GM19023 (cell line): ENCODE results near the gene ZNF784.

Experiments
- ATAC-seq: cut with Tn5 transposase; IDR thresholded peaks from one replicate; pipeline ENCODE4 v1.9.1; 2021; ENCODE audit warnings: mild to moderate bottlenecking, moderate library complexity; ENCODE audit not compliant: unreplicated experiment

Gene ZNF784, protein sequence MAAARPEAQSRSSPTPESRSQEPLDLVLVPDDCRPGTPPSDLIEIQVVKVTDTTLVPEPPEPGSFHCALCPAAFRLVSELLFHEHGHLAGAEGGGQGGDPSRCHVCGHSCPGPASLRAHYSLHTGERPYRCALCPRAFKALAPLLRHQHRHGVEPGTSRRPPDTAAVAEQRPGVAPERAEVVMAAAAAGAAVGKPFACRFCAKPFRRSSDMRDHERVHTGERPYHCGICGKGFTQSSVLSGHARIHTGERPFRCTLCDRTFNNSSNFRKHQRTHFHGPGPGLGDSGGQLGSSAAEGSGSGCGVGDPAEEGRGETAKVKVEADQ

DNA sequence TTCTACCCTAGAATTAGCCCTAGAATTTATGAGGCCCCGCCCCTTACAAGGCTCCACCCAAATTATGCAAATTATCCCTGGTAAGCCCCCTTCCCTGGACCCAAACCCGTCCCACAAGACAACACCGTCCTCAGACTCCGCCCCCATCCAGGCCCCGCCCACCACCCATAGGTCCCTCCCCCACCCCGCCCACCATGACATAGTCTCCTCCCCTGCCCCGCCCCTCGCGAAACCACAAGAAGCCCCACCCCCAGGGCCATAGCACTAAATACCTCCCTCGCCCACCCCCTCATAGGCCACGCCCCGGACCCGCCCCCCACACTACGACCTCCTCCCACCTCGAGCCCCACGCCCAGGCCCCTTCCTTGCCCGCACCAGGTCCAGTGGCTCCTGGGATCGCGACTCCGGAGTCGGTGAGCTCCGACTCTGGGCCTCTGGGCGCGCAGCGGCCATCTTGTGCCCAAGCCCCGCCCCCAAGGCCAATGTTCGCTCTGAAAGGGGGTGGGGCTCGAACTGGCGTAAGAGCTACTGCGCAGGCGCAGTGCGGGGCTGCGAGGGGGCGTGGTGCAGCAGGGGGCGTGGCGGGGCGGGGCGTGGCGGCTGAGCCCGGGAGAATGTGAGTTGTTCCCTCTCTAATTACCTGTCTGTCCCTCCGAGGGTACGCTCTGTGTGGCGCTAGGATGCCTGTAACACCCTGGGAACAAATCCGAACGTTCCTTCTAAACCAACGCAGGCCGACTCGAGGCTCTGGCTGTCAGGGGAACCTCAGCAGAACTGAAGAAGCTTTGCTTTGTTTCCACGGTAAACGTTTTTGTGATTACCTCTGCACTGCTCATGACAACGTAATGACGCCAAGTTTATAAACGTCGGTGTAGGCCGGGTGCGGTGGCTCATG is at the start of gene ZNF784:
TSS of gene ZNF784 (minus strand) at position 458 of the 895 bp plus-strand sequence. CDS start at position 453, 5 bp downstream.
- peak; percentile 70 for ATAC-seq

DNA sequence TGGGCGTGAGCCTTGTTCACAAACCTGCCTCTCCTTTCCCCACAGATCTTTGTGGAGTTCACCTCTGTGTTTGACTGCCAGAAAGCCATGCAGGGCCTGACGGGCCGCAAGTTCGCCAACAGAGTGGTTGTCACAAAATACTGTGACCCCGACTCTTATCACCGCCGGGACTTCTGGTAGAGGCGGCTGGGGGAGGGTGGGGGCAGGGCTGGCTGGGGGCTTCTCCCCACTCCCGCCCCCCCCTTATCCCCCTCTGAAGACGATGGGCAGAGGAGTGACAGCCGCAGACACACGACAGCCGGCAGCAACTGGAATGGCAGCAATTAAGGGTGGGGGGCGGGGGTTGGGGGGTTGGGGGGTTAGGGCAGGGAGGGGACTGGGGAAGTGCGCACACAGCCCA is 49.5 kb upstream of the ZNF784 start:
- ATAC-seq: no peak

DNA sequence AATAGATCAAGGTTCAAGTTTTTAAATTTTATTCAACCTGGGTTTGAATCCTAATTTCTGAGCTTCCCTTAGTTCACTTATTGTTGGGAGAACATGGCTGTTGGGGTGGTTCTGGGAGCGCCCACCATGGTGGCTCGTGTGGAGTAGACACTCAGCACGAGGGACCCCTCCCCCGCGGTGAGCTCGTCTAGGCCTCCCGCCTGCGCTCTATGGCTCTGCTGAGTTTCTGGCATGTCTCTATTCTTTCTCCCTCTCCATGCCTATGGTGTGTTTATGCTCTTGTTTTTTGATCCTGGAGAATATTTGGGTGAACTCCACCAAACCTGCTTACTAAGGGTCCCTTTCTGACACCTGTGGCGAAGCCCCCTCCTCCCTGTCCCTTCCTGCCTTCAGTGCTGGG is 49.1 kb upstream of the ZNF784 start:
- ATAC-seq: no peak

DNA sequence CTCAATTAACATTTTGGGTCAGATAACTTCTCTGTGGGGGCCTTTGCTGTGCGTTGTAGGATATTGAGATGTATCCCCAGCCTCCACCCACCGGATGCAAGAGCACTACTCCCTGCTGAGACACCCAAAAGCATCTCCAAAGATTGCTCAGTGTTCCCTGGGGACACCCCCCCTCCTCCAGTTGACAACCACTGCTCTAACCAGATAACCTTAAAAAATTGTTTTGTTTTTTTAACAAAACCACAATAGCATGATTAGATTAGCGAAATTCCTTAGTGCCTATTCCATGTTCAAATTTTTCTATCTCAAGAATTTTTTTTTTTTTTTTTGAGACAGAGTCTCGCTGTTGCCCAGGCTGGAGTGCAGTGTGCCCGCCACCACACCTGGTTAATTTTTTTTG is 48.1 kb upstream of the ZNF784 start:
- no peak for ATAC-seq

DNA sequence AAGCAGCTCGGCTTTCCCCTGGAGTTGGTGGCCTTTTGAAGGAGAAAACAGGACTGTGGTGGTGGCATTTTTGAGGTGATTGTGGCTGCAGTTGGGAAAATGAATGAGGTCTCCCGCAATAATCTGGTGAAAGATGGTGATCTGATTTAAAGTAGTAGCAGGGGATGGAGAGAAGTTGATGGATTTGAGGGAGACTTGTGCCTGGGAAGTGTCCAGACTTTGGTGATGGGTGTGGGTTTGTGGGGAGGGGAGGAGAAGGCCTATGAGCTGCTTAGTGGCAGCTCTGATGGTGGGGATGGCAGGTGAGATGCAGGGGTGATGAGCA is 46.6 kb upstream of the ZNF784 start:
- no peak for ATAC-seq

DNA sequence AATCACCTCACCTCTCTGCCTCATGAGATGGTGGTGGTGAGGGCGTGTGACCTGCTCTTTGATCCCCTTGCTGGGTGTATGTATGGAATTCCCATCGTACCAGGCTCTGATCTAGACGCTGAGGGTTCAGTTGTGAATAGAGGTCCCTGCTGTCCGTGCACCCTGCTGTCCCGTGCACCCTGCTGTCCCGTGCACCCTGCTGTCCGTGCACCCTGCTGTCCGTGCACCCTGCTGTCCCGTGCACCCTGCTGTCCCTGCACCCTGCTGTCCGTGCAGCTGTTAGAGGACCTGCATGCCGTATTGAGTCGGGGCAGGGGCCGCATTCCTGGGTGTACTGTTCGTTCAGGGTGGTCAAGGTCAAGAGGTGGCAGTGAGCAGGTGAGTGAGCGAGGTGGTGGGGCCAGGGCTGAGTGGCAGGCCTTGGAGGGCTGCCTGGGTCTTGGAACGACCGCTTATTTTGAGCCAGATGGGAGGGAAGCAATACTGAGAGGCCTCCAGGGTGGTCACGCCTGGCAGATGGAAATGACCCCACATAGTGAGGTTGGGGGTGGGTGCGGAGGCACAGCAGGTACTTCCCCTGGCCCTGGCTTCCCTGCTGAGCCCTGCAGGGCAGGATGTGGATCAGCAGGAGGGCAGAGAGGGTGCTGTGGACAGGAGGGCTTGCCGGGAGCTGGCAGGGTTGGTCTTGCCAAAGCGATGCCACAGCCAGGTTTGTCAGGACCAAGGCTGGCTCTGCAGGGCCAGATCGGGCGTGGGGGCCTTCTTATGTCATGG is 46.1 kb upstream of the ZNF784 start:
- no peak for ATAC-seq

DNA sequence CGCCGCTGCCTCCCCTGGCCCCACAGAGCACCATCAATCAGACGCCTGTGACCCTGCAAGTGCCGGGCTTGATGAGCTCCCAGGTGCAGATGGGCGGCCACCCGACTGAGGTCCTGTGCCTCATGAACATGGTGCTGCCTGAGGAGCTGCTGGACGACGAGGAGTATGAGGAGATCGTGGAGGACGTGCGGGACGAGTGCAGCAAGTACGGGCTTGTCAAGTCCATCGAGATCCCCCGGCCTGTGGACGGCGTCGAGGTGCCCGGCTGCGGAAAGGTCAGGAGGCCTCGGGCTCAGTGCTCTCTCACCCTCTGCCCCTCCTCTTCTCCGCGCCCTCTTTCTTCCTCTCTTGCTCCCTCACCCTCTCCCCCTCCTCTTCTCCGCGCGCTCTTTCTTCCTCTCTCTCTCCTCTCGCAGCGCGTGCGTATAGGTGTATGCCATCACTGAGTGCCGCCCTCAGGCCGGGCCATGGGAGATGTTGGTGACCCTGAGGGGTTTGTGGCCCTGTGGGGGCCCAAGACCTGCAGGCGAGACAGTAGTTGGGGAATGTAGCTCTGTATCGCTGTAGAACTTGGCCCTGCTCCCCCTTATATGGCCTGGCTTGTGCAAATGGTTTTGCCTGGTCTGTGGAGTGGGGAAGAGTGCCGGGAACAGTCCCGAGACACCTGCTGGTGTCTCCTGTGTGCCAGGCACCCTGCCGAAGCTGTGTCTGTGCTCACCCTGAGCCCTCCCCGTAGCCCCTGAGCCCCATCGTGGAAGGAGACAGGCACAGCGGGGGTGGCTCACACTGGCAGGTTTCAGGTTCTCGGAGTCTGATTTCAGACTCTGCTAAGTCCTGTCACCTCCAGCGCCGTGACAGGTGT is 45.3 kb upstream of the ZNF784 start:
- no peak for ATAC-seq

DNA sequence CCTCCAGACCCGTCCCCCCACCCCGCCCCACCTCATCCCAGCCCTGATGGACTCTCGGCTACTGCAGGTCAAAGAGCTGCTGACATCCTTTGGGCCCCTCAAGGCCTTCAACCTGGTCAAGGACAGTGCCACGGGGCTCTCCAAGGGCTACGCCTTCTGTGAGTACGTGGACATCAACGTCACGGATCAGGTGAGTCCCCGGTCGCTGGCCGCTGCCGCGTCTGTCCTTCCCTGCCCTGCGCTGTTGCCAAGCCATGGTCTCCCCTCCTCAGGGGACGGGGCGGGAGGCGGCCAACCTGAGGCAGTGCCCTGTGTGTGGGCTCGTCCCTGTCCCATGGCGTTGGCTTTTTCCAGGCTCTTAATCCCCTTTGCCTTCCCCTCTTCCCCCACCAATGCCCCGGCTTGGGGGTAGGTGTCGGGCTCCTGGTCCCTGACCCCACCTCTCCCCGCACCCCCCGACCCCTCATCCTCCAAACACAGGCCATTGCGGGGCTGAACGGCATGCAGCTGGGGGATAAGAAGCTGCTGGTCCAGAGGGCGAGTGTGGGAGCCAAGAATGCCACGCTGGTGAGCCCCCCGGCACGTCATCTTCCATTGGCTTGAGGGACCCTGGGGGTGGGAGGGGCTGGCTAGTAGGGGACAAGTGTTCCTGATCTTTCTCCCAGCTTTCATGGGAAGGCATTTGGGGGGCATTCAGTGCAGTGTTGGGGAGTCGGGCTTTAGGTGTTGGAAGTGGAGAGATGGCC is 44.4 kb upstream of the ZNF784 start:
- ATAC-seq: no peak

DNA sequence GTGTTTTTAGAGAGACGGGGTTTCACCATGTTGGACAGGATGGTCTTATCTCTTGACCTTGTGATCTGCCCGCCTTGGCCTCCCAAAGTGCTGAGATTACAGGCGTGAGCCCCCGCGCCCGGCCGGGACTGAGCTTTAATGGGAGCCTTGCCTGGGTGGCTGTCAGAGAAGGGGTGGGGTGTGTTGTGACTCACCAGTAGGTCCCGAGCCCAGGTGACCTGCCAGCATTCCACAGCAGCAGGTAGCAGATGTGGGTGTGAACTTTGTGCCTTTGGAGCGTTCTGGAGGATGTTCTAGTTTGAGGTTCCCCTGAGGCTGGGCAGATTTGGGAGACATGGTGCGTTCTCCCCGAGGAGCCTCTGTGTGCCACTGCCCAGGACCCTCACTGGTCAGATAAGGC is 43.6 kb upstream of the ZNF784 start:
- ATAC-seq: no peak

DNA sequence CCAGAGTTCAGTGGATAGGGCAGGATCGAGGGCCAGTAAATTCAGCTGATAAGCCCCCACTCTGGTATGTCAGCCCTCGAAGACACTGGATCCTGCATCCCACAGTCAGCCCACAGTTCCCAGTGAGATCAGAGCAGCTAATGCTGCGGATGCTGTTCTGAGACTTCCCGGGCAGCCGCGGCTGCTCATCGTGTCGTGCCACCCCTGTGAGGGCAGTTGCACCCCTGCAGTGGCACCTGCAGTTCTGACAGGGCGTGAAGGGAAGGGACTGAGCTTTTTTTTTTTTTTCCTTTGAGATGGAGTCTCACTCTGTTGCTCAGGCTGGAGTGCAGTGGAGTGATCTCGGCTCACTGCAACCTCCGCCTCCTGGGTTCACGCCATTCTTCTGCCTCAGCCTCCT is 43.1 kb upstream of the ZNF784 start:
- no peak for ATAC-seq

DNA sequence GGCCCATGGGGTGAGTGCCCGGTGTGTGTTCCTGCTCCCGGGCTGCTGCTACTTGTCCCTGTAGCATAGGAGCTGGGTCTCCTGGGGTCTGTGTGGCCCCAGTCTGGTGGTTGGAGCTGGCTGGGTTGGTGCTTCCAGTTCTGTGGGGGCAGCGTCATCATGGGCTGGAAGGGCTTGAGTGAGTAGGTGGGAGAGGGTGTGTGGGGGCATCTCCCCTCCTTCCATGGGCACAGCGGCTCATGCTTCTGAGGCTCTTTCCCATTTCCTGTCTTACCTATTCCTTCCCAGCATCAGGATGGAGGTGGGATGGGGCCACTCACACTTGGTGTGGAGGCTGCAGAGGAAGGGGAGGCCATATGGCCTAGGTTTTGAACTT is 42.6 kb upstream of the ZNF784 start:
- no peak for ATAC-seq

DNA sequence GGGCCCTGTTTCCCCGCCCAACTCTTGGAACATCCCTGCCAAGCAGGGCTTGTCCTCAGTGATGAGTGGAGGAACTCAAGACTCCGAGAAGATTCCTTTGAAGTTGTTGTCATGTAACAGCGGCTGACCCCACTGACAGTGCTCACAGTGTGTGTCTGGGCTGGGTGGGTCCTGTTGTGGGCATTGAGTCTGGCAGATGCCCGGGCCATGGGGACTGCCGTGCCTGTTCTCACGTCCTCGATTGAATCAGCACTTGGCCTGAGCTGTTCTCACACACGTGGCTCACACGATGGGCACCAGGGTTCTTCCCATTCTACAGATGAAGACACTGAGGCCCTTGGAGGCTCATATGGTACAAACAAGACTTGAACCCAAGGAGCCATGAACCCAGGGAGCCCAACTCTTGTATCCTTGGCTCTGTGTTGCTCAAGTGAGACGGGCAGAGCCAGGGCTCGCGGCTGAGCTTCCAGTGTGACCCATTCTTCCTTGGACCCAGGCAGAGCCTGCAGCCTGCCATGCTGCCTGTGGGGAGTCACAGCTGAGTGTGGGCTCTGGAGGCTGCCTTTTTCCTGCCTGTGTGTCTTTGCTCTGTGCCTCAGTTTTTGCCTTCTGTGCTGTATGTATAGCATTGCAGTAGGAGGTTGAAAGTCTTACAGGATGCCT is 42.1 kb upstream of the ZNF784 start:
- ATAC-seq: no peak

DNA sequence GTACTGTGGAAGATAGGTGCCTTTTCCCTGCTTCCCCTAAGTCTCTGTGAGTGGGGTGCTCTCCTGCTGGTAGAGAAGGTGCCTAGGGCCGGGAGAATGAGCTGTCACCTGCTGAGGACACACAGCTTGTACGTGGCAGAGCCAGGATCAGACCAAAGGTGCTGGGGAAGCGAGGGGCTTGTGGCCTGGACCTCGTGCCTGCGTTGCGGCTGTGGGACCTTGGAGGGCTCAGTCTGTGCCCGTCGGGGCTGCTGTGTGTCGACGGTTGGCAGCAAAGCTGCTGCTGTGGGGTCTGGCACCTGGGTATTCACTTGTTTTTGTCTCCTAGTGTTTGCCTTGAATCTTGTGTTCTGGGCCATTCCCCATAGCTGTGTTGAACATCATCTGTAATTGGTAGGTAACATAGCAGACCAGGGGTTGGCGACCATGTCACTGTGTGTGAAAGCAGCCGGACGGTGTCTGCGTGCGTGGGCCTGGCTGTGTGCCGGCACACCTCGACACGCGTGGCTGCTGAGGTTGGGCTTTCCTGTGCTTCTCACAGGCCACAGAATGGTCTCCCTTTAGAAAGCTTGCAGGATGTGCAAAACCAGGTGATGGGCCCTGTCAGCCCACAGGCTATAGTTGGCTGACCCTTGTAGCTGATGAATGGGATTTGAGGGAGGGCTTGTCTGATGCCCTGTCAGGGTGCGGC is 39.6 kb upstream of the ZNF784 start:
- no peak for ATAC-seq

DNA sequence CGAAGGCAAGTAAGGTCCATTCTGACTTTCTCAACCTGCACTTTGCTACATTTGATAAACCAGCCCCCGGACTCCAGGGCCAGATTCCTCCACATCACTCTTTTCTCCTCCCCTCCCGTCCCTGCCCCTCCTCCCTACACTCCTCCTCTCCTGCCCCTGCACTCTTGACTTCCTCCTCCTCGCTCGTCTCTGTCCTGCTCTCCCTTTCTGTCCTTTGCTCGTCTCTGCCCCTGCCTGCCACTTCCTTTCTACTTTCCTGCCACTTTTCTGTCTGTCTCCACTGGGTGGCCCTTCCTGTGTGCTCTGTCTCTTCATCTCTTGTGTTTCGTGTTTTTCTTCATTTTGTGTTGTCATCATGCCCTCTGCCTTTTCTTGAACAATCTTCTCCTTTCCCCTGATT is 37.5 kb upstream of the ZNF784 start:
- ATAC-seq: no peak

DNA sequence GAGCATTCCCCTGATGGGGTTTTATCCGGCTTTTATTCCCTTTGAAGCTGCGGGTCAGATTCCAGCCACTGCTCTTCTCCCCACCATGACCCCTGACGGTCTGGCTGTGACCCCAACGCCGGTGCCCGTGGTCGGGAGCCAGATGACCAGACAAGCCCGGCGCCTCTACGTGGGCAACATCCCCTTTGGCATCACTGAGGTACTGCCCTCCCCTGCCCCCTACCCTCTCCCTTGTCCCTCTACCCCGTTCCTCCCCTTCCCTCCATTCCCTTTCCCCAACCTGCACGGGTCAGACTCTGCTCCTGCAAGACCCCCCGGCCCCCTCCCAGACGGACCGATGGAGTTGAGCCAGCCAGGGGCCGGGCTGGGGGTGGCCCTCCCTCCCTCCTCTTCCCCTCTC is 36.6 kb upstream of the ZNF784 start:
- no peak for ATAC-seq

DNA sequence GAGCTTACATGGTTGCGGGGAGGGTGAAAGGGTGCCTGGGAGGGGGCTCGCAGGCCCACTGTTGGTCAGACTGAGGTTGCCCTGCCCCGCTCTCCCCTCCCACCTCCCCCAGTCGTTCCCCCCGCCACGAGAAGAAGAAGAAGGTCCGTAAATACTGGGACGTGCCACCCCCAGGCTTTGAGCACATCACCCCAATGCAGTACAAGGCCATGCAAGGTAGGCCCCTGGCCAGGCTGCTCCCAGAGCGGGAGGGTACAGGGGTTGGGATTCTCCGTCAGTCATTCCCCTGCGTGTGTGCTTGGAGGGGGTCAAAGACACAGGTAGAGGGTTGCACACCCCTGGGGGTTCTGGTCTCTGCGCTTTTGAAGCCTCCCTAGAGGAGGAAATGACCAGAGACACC is 36.0 kb upstream of the ZNF784 start:
- ATAC-seq: no peak

DNA sequence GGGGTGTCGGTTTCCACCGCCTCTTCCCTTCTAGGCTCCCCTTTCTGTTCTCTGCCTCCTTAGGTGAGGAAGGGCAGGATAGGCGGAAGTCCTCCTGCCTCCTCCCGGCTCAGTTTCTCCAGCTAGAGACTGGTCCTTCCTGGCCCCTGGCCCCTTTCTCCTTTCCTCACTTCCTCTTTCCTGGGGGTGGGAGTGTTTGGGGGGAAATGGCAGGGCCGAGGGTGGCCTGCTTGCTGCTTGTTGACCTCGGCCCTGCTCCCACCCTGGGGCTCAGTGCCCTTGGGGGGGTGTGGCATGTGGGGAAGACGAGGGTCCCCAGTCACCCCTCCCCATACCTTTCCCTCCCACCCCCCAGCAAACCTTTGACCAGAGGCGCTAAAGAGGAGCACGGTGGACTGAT is 35.5 kb upstream of the ZNF784 start:
- ATAC-seq: no peak

DNA sequence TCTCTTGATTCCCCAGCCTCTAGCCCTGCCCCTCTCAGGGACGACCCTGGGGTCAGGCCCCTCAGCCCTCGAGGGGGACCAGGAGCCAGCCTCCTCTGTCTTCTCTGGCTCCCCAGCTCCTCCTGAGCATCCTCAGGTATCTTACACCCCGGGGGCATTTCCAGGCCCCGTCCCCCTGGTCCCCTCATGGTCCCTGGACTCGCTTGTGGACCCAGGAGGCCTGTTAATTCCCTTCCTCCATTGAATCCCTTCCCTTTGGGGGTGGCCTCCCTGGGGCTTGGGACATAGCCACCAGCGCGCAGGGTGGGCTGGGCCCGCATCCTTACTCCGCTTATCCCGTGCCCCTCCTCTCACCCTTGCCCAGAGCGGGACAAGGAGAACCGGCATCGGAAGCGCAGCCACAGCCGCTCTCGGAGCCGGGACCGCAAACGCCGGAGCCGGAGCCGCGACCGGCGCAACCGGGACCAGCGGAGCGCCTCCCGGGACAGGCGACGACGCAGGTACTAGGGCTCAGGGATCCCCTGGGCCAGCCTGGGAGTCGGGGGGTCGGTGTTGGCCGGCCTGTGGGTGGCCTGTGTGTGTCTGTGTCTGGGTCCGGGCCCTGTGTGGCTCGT is 34.6 kb upstream of the ZNF784 start:
- ATAC-seq: no peak
